ENCODE results near the gene STYX. TPM values are rescaled to one million over a fixed set of nuclear protein-coding genes. Genes with fewer than 3 reads are reported as not detected.

STYX gene
- total and polyA plus RNA-seq, 7 donors: 6.3 to 24.7 (median 18.6) TPM

DNA sequence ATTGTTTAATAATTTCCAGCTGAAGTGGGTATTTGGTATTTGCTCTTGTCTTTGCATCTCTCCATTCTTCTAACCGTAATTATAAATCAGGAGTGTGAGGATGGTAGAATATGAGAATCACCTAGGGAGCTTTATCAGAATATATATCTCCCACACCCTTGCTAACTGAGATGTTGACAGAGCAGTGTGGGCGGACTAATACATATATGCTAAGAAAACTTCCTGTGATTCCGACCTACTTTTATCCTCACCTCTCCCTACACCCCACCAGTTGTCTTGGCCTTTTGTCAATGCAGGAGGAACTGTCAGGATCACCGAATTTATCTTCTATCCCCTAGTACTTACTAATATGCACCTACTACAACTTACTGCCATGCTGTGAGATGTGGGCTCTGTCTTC, 76.1 kb downstream of the STYX start:
- WGBS, 2 donors: 77 to 89% methylated on average over 4 of the region's 4 CpGs
- Histone ChIP-seq H3K9me3 (no peaks in the 10 kb centered on the region), H3K27me3 (no peaks in the 10 kb centered on the region), H3K4me3 (no peak overlapping the region), H3K36me3 (no peaks in the 10 kb centered on the region), H3K4me1 (peaks cover 0 to 3% (median 0%) of the 10 kb centered on the region in 4 donors), H3K27ac (no peak overlapping the region)
- intact Hi-C loops (cut with DNase I): no loop called here
- DNase-seq: no peak
- TF ChIP-seq EP300 (IDR thresholded peaks at IDR 0.05): no peak
- TF ChIP-seq POLR2A (IDR thresholded peaks at IDR 0.05): no peak
- no peak for TF ChIP-seq POLR2AphosphoS5 (IDR thresholded peaks at IDR 0.05)
- no peak for TF ChIP-seq CTCF (IDR thresholded peaks at IDR 0.05)

- Histone ChIP-seq H3K27ac (no peak overlapping the region), H3K9me3 (no peaks in the 10 kb centered on the region), H3K4me1 (no peaks in the 10 kb centered on the region), H3K4me3 (no peak overlapping the region), H3K36me3 (no peaks in the 10 kb centered on the region), H3K27me3 (no peaks in the 10 kb centered on the region)
- DNase-seq: no peak
- 40 to 91% methylated on average over 1 of the region's 1 CpG for WGBS, 2 donors
- intact Hi-C loops (cut with DNase I): no loop called here
- TF ChIP-seq CTCF (IDR thresholded peaks at IDR 0.05) (no peak), POLR2AphosphoS5 (IDR thresholded peaks at IDR 0.05) (no peak), EP300 (IDR thresholded peaks at IDR 0.05) (no peak), POLR2A (IDR thresholded peaks at IDR 0.05) (no peak)
Measured at GRCh38 chr14:52808101-52808500, 78.1 kb downstream of the STYX start.

- no peak overlapping the region for H3K27ac ChIP-seq
- WGBS, 2 donors: 15 to 64% methylated on average over 7 of the region's 7 CpGs
- TF ChIP-seq POLR2A (IDR thresholded peaks at IDR 0.05): no peak
- TF ChIP-seq POLR2AphosphoS5 (IDR thresholded peaks at IDR 0.05): no peak
- no peak for TF ChIP-seq EP300 (IDR thresholded peaks at IDR 0.05)
- TF ChIP-seq CTCF (IDR thresholded peaks at IDR 0.05): no peak
- H3K4me3 ChIP-seq: no peak overlapping the region
- H3K36me3 ChIP-seq: no peaks in the 10 kb centered on the region
- H3K27me3 ChIP-seq: no peaks in the 10 kb centered on the region
- DNase-seq: no peak
- peaks cover 0 to 3% (median 0%) of the 10 kb centered on the region in 4 donors for H3K4me1 ChIP-seq
- intact Hi-C loops (cut with DNase I): loop anchor here (2.0 to 5.0 kb wide), 2 partner anchors 233 to 485 kb away; no protein-coding TSS in a partner anchor
- H3K9me3 ChIP-seq: no peaks in the 10 kb centered on the region
Measured at GRCh38 chr14:52821805-52822250, 91.9 kb downstream of the STYX start.

GRCh38 chr14:52824462-52824861, 94.5 kb downstream of the STYX start:
- no peaks in the 10 kb centered on the region for H3K9me3 ChIP-seq
- H3K27ac ChIP-seq: no peak overlapping the region
- H3K4me1 ChIP-seq: peaks cover 0 to 3% (median 0%) of the 10 kb centered on the region in 4 donors
- H3K4me3 ChIP-seq: no peak overlapping the region
- TF ChIP-seq CTCF (IDR thresholded peaks at IDR 0.05) (no peak), EP300 (IDR thresholded peaks at IDR 0.05) (no peak), POLR2A (IDR thresholded peaks at IDR 0.05) (no peak), POLR2AphosphoS5 (IDR thresholded peaks at IDR 0.05) (no peak)
- 37 to 57% methylated on average over 4 of the region's 4 CpGs for WGBS, 2 donors
- H3K36me3 ChIP-seq: no peaks in the 10 kb centered on the region
- no peaks in the 10 kb centered on the region for H3K27me3 ChIP-seq
- intact Hi-C loops (cut with DNase I): loop anchor here (1.0 to 5.0 kb wide), 2 partner anchors 137 to 483 kb away; no protein-coding TSS in a partner anchor
- DNase-seq: no peak

Small RNA genes lying within 50 kb of the gene (small RNA-seq; reads per million reads assigned to genes)
- 0 reads per million in 3 donors for gene AL139317.2

Other genes starting within 250 kb of the STYX start
- 10 to 100 TPM; 10.5 to 14.3 (median 13.2) TPM for gene TXNDC16, start 177.7 kb upstream of the STYX start, total RNA-seq
- 1 to 10 TPM; 1.2 to 2.5 (median 1.2) TPM for gene TXNDC16, start 177.7 kb upstream of the STYX start, polyA plus RNA-seq
- gene GPR137C, start 177.3 kb upstream of the STYX start, total RNA-seq: under 1 TPM; 0.49 to 0.71 (median 0.62) TPM
- gene GPR137C, start 177.3 kb upstream of the STYX start, polyA plus RNA-seq: under 1 TPM in 1 of 3 donors, not detected in 2; 0.31 TPM
- gene ERO1A, start 34.6 kb upstream of the STYX start, total RNA-seq: 10 to 100 TPM; 24.3 to 27.4 (median 27.2) TPM
- gene ERO1A, start 34.6 kb upstream of the STYX start, polyA plus RNA-seq: 10 to 100 TPM in 1 of 3 donors, 1 to 10 TPM in 2; 3.0 to 30.9 (median 7.6) TPM
- 10 to 100 TPM; 60.7 to 94.2 (median 86.4) TPM for gene PSMC6, start 23.0 kb upstream of the STYX start, total RNA-seq
- gene PSMC6, start 23.0 kb upstream of the STYX start, polyA plus RNA-seq: 10 to 100 TPM; 61.9 to 87.9 (median 79.1) TPM
- gene GNPNAT1, start 61.4 kb downstream of the STYX start, total RNA-seq: 10 to 100 TPM; 13.3 to 18.8 (median 15.3) TPM
- gene GNPNAT1, start 61.4 kb downstream of the STYX start, polyA plus RNA-seq: 10 to 100 TPM; 24.0 to 34.9 (median 27.8) TPM
- 100 to 1,000 TPM; 278 to 317 (median 297) TPM for gene FERMT2, start 220.9 kb downstream of the STYX start, total RNA-seq
- gene FERMT2, start 220.9 kb downstream of the STYX start, polyA plus RNA-seq: 10 to 100 TPM in 2 of 3 donors, 1 to 10 TPM in 1; 3.0 to 21.9 (median 13.8) TPM